Inflammatory macrophage (primary cell): ENCODE data around the gene SERGEF.
A peak's percentile ranks its signal among the peaks of the same experiment; 100 is the strongest.

ENCODE experiments used
- DNase-seq, 2 donors: peaks; one replicate each; pipeline ENCODE4 v3.0.0-alpha.2; 2020 to 2022

The SERGEF gene

DNA sequence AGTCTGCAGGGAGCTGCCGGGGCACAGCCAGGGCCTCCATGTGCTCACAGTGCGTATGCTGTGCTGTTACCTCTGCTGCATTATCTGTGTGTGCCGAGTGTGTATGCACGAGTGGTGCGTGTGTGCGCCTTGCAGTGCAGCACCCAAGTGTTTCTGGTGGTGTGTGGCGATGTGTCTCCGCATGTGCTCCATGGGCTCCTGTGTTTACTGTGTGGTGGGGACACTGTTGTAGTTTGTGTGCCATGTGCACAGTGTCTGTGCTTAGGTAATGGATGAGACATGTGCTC lies 246.8 kb downstream of the SERGEF start:
- DNase-seq, result no peak

- DNase-seq, result no peak
Observed at GRCh38 chr11:17765356-17766072, 247.3 kb downstream of the SERGEF start.

DNA sequence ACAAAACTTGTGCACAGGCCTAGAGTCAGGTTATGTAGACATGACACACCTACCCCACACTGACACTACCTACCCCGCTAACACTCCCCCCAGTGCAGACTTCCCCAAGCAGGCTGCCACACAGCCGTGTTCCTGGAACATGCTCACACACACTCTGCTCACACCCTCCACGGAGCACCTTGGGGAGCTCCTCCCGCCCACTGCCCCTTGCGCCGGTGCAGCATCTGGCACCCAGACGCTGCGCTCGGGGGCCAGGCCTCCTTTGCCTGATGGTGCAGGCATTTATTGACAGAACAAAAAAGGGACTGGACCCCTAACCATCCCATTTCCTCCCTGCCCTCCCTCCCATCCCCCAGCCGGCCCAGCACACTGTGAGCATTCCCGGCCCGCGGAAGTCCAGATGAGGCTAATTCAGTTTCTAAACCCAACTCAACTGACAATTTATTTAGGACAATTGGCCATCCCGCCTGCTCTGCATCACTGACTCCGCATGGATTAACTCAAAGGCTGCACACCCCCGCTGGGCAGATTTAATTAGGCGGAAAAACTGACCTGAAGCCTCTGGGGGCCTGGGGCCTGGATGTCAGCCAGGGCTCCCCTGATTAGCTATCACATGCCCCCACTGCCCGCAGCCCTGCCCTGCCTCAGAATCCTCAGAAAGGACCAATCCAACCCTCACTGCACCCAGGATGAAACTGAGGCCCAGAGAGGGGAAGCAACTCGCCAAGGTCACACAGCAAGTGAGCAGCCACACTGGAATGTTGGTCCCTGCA lies 248.2 kb downstream of the SERGEF start:
- no peak for DNase-seq

DNA sequence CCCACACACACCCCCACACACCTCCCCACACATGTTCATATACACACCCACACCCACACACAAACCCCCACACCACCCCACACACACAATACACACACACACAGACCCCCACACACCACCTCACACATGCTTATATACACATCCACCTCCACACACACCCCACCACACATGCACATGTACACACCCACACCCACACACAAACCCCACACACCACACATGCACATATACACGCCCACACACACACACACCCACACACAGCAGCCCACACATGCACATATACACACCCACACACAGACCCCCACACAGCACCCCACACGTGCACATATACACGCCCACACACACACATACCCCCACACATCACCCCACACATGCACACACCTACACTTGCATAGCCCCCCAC lies 249.1 kb downstream of the SERGEF start:
- DNase-seq, result no peak

DNA sequence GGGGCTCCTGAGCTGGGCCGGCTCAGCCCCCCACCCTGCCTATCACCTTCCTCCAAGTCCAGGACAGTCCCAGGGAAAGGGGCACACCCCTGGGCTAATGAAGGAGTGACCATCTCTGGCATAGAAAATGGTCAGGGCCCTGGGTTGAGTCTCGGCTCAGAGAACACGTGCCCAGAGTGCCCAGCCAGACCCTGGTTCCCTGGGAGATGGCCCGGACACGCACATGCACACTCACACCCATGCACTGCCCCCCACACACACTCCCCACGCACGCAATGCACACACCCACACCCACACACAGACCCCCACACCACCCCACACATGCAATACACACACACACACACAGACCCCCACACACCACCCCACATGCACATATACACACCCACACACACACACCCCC lies 249.6 kb downstream of the SERGEF start:
- no peak for DNase-seq

DNA sequence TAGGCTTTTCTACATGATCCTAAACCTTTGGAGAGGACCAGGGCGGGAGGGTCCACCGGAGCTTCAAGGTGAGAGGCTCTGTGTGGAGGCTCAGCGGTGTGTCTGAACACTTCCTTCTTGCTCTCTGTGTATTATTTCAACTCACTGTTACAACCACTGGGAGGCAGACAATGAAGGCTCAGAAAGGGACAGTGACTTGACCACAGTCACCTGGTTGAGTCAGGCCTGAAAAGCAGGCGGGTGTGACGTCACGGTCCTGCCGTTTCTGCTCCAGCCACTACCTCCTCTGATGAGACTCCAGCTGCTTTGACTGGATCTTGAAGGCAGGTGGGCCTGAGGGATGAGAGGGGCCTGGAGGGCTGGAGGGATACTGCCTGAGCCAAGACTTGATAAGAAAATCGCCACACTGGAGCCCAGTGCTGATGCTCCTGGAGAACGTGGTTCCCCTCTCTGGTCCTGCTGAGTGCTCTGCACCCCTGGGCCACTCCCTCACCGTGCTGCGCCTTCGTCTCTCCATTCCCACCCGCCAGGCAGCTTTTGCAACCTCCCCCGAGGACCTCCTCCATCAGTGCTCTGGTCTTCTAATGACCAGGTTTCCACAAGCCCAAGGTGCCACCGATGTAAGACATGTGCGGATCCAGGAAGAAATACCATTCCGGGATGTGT lies 250.4 kb downstream of the SERGEF start:
- no peak for DNase-seq

GRCh38 chr11:17760102-17761029 lies 252.5 kb downstream of the SERGEF start:
- peak; percentile 10 to 25 for DNase-seq

- DNase-seq, result no peak
Observed at GRCh38 chr11:17755891-17756290, 257.0 kb downstream of the SERGEF start.

DNA sequence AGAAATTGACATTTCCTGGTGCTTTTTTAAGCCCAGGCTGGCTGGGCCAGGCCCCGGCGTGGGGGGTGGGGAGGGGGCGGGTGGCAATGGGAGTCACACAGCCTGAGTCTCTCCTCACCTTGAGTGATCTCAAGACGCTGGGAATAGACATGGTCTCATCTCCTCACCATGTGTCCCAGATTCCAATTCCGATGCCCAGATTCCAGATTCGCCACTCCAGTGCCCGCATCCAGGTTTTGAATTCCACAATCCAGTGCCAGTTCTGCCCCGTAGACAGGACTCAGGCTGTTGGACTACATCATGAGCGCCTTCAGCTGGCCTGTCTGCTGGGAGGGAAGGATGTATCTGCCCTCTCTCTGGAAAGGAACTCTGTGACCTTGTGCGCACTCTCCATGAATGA lies 259.2 kb downstream of the SERGEF start:
- no peak for DNase-seq

DNA sequence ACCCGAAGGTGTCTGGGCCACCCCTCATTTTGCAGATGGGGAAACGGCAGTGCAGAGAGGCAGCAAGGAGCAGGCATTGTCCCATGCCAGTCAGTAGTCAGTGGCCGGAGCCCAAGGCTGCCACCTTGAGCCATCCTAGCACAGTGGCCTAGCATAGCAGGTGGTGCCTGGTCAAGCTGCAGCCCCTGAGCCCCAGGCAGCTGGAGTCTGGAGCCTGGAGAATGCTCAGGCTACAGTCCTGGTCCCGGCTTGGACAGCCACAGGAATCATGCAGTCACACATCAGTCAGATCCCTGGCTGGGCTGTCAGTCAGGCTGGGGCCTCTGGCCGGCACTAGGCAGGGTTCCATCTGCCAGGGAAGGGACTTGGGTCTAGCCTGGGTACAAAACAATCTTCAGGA lies 259.7 kb downstream of the SERGEF start:
- DNase-seq, result no peak

- DNase-seq, result no peak
Observed at GRCh38 chr11:17752144-17752543, 260.7 kb downstream of the SERGEF start.

- no peak for DNase-seq
Observed at GRCh38 chr11:17751558-17751957, 261.3 kb downstream of the SERGEF start.

- no peak for DNase-seq
Observed at GRCh38 chr11:17750801-17751165, 262.1 kb downstream of the SERGEF start.

- no peak for DNase-seq
Observed at GRCh38 chr11:17750013-17750800, 262.6 kb downstream of the SERGEF start.

DNA sequence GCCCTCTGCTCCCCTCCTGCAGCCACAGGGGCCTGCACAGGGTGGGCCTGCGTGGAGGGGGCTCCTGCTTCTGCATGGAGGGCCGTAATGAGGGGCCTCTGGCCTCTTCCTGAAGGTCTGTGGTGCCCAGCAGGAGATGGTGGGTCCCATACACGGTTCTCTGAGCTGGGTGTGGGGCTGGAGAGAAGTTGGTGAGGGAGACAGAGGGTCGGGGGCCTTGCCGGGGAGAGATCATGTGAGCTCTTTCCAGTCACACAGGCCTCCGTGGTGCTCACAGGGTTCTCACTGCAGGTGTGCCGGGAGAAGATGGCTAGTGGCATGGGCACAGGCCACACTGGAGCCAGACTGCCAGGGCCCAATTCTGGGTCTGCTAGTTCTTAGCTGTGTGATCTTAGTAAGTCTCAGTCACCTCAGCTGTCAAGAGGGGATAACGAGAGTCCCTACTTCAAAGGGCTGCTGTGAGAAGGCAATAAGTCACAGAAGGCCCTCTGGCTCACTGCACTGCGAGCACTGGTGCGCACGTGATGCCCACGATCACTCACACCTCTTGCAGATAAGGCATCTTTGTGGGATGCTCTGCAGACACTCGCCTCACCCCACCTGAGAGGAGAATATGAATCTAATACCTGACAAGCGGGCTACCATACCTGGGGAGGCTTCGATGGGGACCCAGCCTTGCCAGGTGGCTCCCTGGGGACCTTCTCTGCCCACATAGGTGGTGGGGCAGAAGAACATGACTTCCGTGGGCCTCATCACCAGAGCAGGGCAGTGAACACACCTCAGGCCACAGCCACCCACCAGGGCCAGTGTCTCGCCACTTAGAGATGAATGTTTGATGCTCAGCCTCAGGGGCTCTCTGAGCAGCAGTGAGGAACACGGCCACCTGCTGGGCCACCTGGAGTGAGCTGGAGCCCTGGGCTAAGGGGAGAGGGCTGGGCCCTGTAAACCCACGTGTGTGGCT lies 263.8 kb downstream of the SERGEF start:
- no peak for DNase-seq

DNA sequence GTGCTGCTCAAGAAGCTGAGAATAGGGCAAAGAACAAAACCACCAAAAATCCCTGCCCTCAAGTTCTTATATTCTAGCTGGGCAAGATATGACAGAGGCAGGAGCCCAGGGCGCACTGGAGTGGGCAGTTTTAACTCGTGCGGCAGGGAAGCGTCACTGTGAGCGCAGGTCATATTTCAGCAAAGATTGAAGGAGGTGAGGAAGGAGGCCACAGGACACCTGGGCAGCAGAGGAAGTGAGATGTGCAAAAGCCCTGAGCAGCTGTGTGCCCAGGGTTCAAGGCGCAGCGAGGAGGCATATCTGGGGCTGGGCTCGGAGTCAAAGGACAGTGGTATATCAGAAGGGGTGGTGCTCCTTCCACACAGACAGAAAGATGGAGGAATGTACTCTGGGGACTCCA lies 264.8 kb downstream of the SERGEF start:
- no peak for DNase-seq

- DNase-seq, result no peak
Observed at GRCh38 chr11:17747131-17747955, 265.5 kb downstream of the SERGEF start.

DNA sequence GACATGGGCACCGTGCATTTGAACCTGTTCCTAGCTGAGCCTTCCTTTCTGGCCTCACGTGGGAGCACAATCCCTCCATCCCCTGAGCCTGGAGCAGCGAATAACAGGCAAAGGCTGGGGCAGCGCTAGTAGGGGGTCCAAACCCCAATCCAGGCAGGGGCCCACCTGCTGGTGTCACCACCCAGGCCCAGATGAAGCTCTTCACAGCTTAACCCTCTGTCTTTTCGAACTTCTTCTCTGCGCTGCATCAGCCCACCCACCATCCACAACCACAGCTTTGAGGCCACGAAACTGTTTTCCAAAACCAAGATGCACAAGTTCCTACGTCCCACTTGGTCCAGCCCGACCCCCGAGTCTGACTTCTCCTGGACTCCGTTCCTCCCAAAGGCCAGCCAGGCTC lies 266.8 kb downstream of the SERGEF start:
- no peak for DNase-seq

- no peak for DNase-seq
Observed at GRCh38 chr11:17745023-17745772, 267.6 kb downstream of the SERGEF start.
